HepG2 (cell line): ENCODE data around the gene CFAP99. TPM values are rescaled to one million over a fixed set of nuclear protein-coding genes. Genes with fewer than 3 reads are reported as not detected.
A peak's percentile ranks its signal among the peaks of the same experiment; 100 is the strongest.

Source experiments
- ISL2 ChIP-seq: sonication (generic); formaldehyde crosslinking; IDR thresholded peaks from 2 replicates; pipeline ENCODE4 v1.5.0; 2020; ENCODE audit warnings: missing genetic modification reagents
- MAFF ChIP-seq: IDR thresholded peaks from 2 replicates; pipeline ENCODE4 v1.6.1; 2011; ENCODE audit warnings: low read depth, low read length, improper control_type of control experiment
- POLR2A ChIP-seq, 2 experiments: IDR thresholded peaks; 2 replicates each; pipeline ENCODE4 v1.6.1; 2011; ENCODE audit warnings: low read depth in 2 of 2, low read length in 2 of 2, mild to moderate bottlenecking in 1 of 2, moderate library complexity in 1 of 2; ENCODE audit not compliant: insufficient read depth in 1 of 2
- ZNF549 ChIP-seq: sonication (generic); formaldehyde crosslinking; IDR thresholded peaks from 2 replicates; pipeline ENCODE4 v1.5.0; 2020; ENCODE audit warnings: missing genetic modification reagents
- ZNF766 ChIP-seq: sonication (generic); formaldehyde crosslinking; IDR thresholded peaks from 2 replicates; pipeline ENCODE4 v1.5.0; 2020; ENCODE audit warnings: missing genetic modification reagents, borderline replicate concordance
- ZNF841 ChIP-seq: sonication (generic); formaldehyde crosslinking; IDR thresholded peaks from 2 replicates; pipeline ENCODE4 v1.8.1; 2023; ENCODE audit warnings: missing genetic modification reagents, borderline replicate concordance
- ZSCAN12 ChIP-seq: sonication (generic); formaldehyde crosslinking; IDR thresholded peaks from 2 replicates; pipeline ENCODE4 v1.9.0; 2021; ENCODE audit warnings: mild to moderate bottlenecking, missing genetic modification reagents
- polyA plus RNA-seq, 8 experiments: library from polyadenylated mRNA; depleted of rRNA in 3 of 8; stranded (reverse) in 7 of 8; unstranded in 1 of 8; fragments of >200 nt; fragmentation: Illumina TruSeq in 4 of 8; extraction: Trizol in 4 of 8; gene quantifications; 2 replicates each; pipeline versions ENCODE4 v1.2.1 to v1.2.3, GENCODE V29; 2011 to 2016; ENCODE audit warnings: low read depth in 4 of 8, missing spikeins in 1 of 8, mixed read lengths in 1 of 8; ENCODE audit not compliant: insufficient read depth in 1 of 8
- total RNA-seq, 5 experiments: library from RNA; depleted of rRNA; stranded (reverse); fragments of >200 nt; fragmentation: Illumina TruSeq; extraction: Trizol; gene quantifications; 2 replicates each; pipeline ENCODE4 v1.2.3, GENCODE V29; 2016; ENCODE audit warnings: low read depth in 1 of 5
- TF ChIP-seq, protein P1 (sequence below): sonication (generic); formaldehyde crosslinking; IDR thresholded peaks from 2 replicates; pipeline ENCODE4 v1.4.0; 2020; ENCODE audit warnings: missing genetic modification reagents, borderline replicate concordance
- TF ChIP-seq, protein P2 (sequence below): sonication (generic); formaldehyde crosslinking; IDR thresholded peaks from 2 replicates; pipeline ENCODE4 v1.8.0; 2022; ENCODE audit warnings: mild to moderate bottlenecking, missing genetic modification reagents, moderate library complexity
- TF ChIP-seq, protein P3 (sequence below): sonication (generic); formaldehyde crosslinking; IDR thresholded peaks from 2 replicates; pipeline ENCODE4 v1.4.0; 2020; ENCODE audit warnings: missing genetic modification reagents, borderline replicate concordance
- TF ChIP-seq, protein P4 (sequence below): sonication (generic); formaldehyde crosslinking; IDR thresholded peaks from 2 replicates; pipeline ENCODE4 v1.8.1; 2023; ENCODE audit warnings: missing genetic modification reagents, inconsistent platforms, borderline replicate concordance
- TF ChIP-seq, protein P5 (sequence below): sonication (generic); formaldehyde crosslinking; IDR thresholded peaks from 2 replicates; pipeline ENCODE4 v1.4.0; 2020; ENCODE audit warnings: missing genetic modification reagents

CFAP99 gene
- total and polyA plus RNA-seq, 2 of the 13 experiments (the other 11 are each of a cell fraction or from before 2014, with no cell fraction given), result not detected

DNA sequence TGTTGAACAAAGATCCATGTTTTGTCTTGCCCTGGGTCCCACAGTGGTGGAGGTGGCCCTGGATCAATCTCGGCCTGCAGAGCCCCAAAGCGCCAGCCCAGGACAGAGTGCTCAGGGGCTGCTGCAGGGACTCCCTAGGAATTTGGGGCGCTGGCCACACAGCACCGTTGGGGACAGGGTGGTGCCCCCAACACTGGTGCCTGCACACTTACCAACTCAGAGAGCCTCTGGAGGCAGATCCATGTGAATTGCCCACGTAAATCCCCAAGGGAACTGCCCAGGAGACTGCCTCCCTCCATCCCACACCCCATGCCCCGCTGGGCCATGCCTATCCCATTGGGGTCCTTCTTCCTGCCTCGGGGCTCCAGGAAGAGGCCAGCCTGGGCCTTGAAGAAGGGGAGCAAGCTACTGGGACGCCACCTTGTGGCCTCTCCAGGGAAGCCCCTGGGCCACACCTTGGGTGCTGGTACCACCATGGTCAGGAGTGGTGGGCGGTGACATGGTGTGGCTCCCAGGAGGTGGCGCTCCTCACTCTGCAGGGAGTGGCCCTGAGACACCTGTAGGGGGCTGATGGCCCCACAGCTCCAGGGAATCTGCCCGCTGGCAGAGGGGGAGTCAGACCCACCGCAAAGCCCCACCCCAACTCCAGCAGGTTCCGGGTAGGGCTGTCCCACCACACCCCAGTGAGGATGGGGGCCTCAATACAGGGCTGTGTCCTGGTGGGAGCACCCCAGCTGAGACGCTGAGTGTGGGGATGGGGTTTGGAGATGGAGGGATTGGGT lies 22.8 kb downstream of the CFAP99 start (continued):
- TF ChIP-seq, protein P1, sequence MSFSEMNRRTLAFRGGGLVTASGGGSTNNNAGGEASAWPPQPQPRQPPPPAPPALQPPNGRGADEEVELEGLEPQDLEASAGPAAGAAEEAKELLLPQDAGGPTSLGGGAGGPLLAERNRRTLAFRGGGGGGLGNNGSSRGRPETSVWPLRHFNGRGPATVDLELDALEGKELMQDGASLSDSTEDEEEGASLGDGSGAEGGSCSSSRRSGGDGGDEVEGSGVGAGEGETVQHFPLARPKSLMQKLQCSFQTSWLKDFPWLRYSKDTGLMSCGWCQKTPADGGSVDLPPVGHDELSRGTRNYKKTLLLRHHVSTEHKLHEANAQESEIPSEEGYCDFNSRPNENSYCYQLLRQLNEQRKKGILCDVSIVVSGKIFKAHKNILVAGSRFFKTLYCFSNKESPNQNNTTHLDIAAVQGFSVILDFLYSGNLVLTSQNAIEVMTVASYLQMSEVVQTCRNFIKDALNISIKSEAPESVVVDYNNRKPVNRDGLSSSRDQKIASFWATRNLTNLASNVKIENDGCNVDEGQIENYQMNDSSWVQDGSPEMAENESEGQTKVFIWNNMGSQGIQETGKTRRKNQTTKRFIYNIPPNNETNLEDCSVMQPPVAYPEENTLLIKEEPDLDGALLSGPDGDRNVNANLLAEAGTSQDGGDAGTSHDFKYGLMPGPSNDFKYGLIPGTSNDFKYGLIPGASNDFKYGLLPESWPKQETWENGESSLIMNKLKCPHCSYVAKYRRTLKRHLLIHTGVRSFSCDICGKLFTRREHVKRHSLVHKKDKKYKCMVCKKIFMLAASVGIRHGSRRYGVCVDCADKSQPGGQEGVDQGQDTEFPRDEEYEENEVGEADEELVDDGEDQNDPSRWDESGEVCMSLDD (CRISPR knock-in tag), result peak; percentile 39; the same call in 1 of the 2 replicates
- TF ChIP-seq ZNF766 (CRISPR knock-in tag), result 0 out of 2 replicates have a peak, but pooled peaks have one; percentile 49
- TF ChIP-seq ZSCAN12, result no peak
- no peak for TF ChIP-seq MAFF
- 0 out of 2 replicates have a peak, but pooled peaks have one; percentile 18 for TF ChIP-seq ISL2
- TF ChIP-seq, protein P2, sequence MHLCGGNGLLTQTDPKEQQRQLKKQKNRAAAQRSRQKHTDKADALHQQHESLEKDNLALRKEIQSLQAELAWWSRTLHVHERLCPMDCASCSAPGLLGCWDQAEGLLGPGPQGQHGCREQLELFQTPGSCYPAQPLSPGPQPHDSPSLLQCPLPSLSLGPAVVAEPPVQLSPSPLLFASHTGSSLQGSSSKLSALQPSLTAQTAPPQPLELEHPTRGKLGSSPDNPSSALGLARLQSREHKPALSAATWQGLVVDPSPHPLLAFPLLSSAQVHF, result no peak
- TF ChIP-seq, protein P3, sequence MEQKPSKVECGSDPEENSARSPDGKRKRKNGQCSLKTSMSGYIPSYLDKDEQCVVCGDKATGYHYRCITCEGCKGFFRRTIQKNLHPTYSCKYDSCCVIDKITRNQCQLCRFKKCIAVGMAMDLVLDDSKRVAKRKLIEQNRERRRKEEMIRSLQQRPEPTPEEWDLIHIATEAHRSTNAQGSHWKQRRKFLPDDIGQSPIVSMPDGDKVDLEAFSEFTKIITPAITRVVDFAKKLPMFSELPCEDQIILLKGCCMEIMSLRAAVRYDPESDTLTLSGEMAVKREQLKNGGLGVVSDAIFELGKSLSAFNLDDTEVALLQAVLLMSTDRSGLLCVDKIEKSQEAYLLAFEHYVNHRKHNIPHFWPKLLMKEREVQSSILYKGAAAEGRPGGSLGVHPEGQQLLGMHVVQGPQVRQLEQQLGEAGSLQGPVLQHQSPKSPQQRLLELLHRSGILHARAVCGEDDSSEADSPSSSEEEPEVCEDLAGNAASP (CRISPR knock-in tag), result 0 out of 2 replicates have a peak, but pooled peaks have one; percentile 55
- no peak for TF ChIP-seq ZNF549 (CRISPR knock-in tag)
- TF ChIP-seq, protein P4, sequence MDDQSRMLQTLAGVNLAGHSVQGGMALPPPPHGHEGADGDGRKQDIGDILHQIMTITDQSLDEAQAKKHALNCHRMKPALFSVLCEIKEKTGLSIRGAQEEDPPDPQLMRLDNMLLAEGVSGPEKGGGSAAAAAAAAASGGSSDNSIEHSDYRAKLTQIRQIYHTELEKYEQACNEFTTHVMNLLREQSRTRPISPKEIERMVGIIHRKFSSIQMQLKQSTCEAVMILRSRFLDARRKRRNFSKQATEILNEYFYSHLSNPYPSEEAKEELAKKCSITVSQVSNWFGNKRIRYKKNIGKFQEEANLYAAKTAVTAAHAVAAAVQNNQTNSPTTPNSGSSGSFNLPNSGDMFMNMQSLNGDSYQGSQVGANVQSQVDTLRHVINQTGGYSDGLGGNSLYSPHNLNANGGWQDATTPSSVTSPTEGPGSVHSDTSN, result no peak
- TF ChIP-seq ZNF841 (CRISPR knock-in tag), result no peak
- TF ChIP-seq POLR2A (IDR thresholded peaks at IDR 0.05; ENCODE audit: insufficient read depth in 1 of 2, low read depth in 2 of 2, low read length in 2 of 2), result no peak
- TF ChIP-seq, protein P5, sequence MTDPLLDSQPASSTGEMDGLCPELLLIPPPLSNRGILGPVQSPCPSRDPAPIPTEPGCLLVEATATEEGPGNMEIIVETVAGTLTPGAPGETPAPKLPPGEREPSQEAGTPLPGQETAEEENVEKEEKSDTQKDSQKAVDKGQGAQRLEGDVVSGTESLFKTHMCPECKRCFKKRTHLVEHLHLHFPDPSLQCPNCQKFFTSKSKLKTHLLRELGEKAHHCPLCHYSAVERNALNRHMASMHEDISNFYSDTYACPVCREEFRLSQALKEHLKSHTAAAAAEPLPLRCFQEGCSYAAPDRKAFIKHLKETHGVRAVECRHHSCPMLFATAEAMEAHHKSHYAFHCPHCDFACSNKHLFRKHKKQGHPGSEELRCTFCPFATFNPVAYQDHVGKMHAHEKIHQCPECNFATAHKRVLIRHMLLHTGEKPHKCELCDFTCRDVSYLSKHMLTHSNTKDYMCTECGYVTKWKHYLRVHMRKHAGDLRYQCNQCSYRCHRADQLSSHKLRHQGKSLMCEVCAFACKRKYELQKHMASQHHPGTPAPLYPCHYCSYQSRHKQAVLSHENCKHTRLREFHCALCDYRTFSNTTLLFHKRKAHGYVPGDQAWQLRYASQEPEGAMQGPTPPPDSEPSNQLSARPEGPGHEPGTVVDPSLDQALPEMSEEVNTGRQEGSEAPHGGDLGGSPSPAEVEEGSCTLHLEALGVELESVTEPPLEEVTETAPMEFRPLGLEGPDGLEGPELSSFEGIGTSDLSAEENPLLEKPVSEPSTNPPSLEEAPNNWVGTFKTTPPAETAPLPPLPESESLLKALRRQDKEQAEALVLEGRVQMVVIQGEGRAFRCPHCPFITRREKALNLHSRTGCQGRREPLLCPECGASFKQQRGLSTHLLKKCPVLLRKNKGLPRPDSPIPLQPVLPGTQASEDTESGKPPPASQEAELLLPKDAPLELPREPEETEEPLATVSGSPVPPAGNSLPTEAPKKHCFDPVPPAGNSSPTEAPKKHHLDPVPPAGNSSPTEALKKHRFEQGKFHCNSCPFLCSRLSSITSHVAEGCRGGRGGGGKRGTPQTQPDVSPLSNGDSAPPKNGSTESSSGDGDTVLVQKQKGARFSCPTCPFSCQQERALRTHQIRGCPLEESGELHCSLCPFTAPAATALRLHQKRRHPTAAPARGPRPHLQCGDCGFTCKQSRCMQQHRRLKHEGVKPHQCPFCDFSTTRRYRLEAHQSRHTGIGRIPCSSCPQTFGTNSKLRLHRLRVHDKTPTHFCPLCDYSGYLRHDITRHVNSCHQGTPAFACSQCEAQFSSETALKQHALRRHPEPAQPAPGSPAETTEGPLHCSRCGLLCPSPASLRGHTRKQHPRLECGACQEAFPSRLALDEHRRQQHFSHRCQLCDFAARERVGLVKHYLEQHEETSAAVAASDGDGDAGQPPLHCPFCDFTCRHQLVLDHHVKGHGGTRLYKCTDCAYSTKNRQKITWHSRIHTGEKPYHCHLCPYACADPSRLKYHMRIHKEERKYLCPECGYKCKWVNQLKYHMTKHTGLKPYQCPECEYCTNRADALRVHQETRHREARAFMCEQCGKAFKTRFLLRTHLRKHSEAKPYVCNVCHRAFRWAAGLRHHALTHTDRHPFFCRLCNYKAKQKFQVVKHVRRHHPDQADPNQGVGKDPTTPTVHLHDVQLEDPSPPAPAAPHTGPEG, result no peak
